Type B pancreatic cell (in vitro differentiated cells): ENCODE measurements around the gene TPSAB1. TPM values are rescaled to one million over a fixed set of nuclear protein-coding genes. Genes with fewer than 3 reads are reported as not detected.

ENCODE experiments used
- DNase-seq: peaks from one replicate; pipeline ENCODE4 v3.0.0; 2021; ENCODE audit warnings: mixed read lengths; ENCODE audit not compliant: unreplicated experiment; ENCODE audit errors: extremely low spot score
- H3K27ac Mint-ChIP-seq: 2 replicates; pipeline ENCODE4 v1.8.0; 2021; ENCODE audit warnings: mild to moderate bottlenecking, mixed read lengths
- H3K27me3 Mint-ChIP-seq: 2 replicates; pipeline ENCODE4 v1.8.0; 2021; ENCODE audit warnings: mixed read lengths
- H3K36me3 Mint-ChIP-seq: 2 replicates; pipeline ENCODE4 v1.8.0; 2021; ENCODE audit warnings: mixed read lengths
- H3K4me1 Mint-ChIP-seq: one replicate; pipeline ENCODE4 v1.8.0; 2021; ENCODE audit warnings: mixed read lengths; ENCODE audit not compliant: unreplicated experiment
- H3K4me3 Mint-ChIP-seq: 2 replicates; pipeline ENCODE4 v1.8.0; 2021; ENCODE audit warnings: mild to moderate bottlenecking, mixed read lengths
- H3K9me3 Mint-ChIP-seq: 2 replicates; pipeline ENCODE4 v1.8.0; 2021; ENCODE audit warnings: mixed read lengths
- total RNA-seq: library from RNA; stranded (reverse); gene quantifications from 2 replicates; pipeline ENCODE4 v1.2.1, GENCODE V29; 2021; ENCODE audit warnings: low replicate concordance
- TF ChIP-seq, protein P1 (sequence below): fragments of 200-600 bp; sonication (generic); conservative IDR thresholded peaks from 2 replicates; pipeline ENCODE4 v1.5.0; 2021; ENCODE audit warnings: antibody characterized with exemption, mild to moderate bottlenecking

TPSAB1 gene
- total RNA-seq, 1 donor from 2014 or later = not detected

DNA sequence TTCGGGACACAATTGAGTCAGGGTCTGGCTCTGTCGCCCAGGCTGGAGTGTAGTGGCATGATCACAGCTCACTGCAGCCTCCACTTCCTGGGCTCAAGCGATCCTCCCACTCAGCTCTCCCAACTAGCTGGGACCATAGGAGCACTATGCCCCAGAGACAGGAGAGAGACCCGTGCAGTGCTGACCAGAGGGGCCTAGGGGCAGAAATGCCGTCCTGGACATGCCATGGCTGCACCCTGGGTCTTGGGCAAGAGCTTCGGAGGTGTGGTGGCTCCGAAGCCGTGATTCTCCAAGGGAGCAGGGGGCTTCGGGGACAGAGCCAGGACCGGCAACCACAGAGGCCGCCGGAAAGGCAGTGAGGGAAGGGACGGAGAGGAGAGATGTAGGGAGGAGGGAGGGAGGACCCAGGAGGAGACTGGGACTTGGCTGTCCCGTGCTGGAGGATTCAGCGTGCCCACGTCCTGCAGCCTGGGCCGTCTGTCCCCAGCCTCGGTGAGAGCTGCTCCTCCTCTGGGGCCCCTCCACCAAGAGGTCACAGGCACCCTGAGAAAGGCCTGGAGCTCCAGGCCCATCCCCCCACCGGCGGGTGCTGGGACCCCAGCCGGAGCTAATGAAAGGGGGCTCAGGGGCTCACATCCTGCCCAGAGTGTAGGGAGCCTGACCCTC, 37.2 kb downstream of the TPSAB1 start:
- H3K36me3 Mint-ChIP-seq = no peaks in the 10 kb centered on the region
- H3K4me1 Mint-ChIP-seq = no peaks in the 10 kb centered on the region
- H3K27me3 Mint-ChIP-seq = peaks cover 19% of the 10 kb centered on the region
- TF ChIP-seq, protein P1, sequence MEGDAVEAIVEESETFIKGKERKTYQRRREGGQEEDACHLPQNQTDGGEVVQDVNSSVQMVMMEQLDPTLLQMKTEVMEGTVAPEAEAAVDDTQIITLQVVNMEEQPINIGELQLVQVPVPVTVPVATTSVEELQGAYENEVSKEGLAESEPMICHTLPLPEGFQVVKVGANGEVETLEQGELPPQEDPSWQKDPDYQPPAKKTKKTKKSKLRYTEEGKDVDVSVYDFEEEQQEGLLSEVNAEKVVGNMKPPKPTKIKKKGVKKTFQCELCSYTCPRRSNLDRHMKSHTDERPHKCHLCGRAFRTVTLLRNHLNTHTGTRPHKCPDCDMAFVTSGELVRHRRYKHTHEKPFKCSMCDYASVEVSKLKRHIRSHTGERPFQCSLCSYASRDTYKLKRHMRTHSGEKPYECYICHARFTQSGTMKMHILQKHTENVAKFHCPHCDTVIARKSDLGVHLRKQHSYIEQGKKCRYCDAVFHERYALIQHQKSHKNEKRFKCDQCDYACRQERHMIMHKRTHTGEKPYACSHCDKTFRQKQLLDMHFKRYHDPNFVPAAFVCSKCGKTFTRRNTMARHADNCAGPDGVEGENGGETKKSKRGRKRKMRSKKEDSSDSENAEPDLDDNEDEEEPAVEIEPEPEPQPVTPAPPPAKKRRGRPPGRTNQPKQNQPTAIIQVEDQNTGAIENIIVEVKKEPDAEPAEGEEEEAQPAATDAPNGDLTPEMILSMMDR = no peak
- H3K9me3 Mint-ChIP-seq = no peaks in the 10 kb centered on the region
- H3K4me3 Mint-ChIP-seq = no peak overlapping the region
- no peak overlapping the region for H3K27ac Mint-ChIP-seq
- DNase-seq = no peak

DNA sequence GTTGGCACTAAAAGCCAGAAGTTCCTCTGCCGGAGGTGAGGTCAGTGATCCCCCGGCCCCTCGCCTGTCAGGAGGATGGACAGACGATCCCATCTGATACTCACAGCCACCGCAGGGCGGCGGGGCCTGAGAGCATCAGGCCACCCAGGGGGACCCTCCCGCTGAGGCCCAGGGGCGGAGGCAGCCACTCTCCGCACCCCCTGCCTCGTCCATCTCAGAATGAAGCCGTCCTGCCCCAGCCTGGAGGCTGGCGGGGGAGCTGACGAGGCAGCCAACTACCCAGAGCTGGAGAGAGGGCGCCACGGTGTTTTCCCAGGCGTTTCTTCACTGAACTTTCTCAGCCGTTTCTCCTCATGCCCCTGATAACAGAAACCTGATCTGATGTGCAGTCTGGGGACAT, 38.0 kb downstream of the TPSAB1 start:
- TF ChIP-seq, protein P1 = peak; percentile 58
- Mint-ChIP-seq H3K4me3 (no peak overlapping the region), H3K36me3 (no peaks in the 10 kb centered on the region), H3K27me3 (peaks cover 16% of the 10 kb centered on the region), H3K4me1 (no peaks in the 10 kb centered on the region), H3K27ac (no peak overlapping the region), H3K9me3 (no peaks in the 10 kb centered on the region)
- peak; percentile 73 for DNase-seq

DNA sequence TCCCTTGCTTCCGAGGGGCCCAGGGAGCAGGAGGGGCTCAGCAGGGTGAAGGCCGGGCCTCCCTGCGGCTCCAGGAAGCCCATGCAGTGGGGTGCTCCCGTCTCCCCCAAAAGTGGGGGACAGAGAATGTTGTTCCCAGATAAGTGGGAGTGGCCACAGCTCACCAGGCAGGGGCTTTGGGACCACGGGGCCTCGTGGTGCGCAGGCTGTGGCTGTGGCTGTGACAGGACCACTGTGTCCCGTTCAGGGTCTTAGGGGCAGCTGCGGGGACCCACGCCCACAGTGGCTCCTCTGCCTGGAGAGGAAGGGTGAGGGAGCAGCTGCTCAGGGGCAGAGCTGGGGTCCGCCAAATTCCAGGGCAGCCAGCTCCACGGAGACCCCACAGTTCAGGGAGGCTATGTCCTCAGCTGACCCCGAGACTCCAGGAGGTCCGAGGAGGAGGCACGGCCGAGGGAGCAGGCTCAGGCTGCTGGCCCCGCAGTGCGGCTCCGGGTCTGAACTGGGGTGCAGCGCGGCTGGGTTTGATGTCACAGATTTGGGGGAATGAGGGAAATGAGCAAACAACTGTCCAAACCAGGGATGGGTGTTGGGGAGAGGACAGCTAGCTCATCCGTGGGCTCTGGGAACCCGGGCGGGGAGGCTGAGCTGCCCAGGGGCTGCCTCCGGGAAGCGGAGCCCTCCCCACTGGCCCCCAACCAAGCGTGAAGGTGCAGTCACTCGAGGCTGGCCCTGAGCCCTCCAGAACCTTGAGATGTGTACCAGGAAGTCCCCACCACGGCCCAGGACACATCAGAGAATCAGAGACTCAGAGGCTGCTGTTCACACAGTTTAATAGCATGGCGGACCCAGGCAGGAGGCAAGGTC, 38.8 kb downstream of the TPSAB1 start:
- Mint-ChIP-seq H3K27ac (no peak overlapping the region), H3K36me3 (no peaks in the 10 kb centered on the region), H3K9me3 (no peaks in the 10 kb centered on the region), H3K4me3 (no peak overlapping the region), H3K4me1 (no peaks in the 10 kb centered on the region), H3K27me3 (peaks cover 16% of the 10 kb centered on the region)
- no peak for DNase-seq
- TF ChIP-seq, protein P1 = no peak

DNA sequence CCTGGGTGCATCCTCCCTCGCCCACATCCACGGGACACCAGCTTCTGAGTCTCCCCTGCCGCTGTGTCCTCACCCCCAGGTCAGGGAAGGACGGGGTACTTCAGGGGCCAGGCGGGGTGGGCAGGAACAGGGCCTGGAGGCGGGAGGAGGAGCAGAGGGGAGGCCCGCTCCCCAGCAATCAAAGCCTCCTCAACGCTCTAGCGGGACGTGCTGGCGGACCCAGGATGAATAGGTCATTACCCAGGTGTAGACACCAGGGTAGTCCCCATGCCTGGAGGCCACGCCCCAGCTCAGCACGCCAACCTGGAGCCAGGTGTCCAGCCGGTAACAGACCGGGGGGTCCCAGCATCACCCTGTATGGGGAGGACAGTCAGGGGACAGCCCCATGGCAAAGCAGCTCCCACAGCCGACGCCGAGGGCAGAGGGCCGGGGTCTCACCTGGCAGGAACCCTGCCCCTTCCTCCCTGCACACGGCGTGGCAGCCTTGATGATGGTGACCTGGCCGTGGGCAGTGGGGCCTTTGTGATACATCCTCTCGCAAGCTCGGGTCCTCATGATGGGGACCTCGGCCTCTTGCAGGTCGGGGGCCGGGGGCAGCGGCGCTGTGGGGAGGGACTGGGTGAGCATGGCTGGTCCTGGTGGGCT, 39.6 kb downstream of the TPSAB1 start:
- H3K9me3 Mint-ChIP-seq = no peaks in the 10 kb centered on the region
- DNase-seq = peak; percentile 67
- no peak overlapping the region for H3K27ac Mint-ChIP-seq
- H3K27me3 Mint-ChIP-seq = peaks cover 16% of the 10 kb centered on the region
- no peak overlapping the region for H3K4me3 Mint-ChIP-seq
- TF ChIP-seq, protein P1 = no peak
- H3K4me1 Mint-ChIP-seq = no peaks in the 10 kb centered on the region
- no peaks in the 10 kb centered on the region for H3K36me3 Mint-ChIP-seq

DNA sequence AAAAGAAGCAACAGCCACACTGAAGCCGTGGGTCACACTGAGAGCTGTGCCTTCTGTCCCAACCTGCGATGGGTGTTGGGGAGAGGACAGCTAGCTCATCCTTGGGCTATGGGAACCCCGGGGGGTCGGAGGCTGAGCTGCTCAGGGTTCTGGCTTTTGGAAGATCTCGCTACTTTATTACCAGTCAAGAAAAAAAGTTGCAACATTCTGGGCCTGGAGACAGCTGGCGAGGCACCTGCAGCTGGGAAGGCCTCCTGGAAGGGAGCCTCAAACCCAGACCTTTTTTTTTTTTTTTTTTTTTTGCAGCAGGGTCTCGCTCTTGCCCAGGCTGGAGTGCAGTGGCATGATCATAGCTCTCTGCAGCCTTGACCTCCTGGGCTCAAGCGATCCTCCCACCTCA, 40.3 kb downstream of the TPSAB1 start:
- Mint-ChIP-seq H3K4me1 (no peaks in the 10 kb centered on the region), H3K36me3 (no peaks in the 10 kb centered on the region), H3K4me3 (no peak overlapping the region), H3K9me3 (no peaks in the 10 kb centered on the region), H3K27me3 (peaks cover 13% of the 10 kb centered on the region), H3K27ac (no peak overlapping the region)
- TF ChIP-seq, protein P1 = no peak
- no peak for DNase-seq
